GM12878 (cell line): ENCODE measurements around the gene CNTN4. TPM values are rescaled to one million over a fixed set of nuclear protein-coding genes. Genes with fewer than 3 reads are reported as not detected.

Source experiments
- ATAC-seq: fragments of 200-7000 bp; cut with Tn5 transposase; 3 replicates; pipeline ENCODE4 v1.9.1; 2020; ENCODE audit warnings: mild to moderate bottlenecking, moderate library complexity
- BruUV-seq: library from RNA; stranded (reverse); fragments of 400-500 nt; replicated peaks from 2 replicates; lab custom pipeline; 2021; lab: Mats Ljungman, UMichigan
- CTCF ChIA-PET: fragments of 300-600 bp; sonication (Branson Sonifier 250); formaldehyde crosslinking; extraction: SDS; loops from one replicate; lab custom pipeline; 2021; ENCODE audit warnings: inconsistent platforms; lab: Yijun Ruan, JAX
- POLR2A ChIA-PET: fragments of 350-600 bp; formaldehyde crosslinking; extraction: SDS; loops from one replicate; lab custom pipeline; 2021; ENCODE audit warnings: inconsistent platforms; lab: Charles Lee
- RAD21 ChIA-PET: fragments of 300-600 bp; sonication (Branson Sonifier 250); formaldehyde crosslinking; loops from one replicate; lab custom pipeline; 2023; ENCODE audit warnings: antibody characterized with exemption; ENCODE audit not compliant: unreplicated experiment; lab: Charles Lee
- SMC1A ChIA-PET: fragments of 300-600 bp; sonication (Branson Sonifier 250); formaldehyde crosslinking; loops from one replicate; lab custom pipeline; 2023; ENCODE audit not compliant: unreplicated experiment, uncharacterized antibody; lab: Charles Lee
- DNase-seq: peaks from one replicate; pipeline ENCODE4 v3.0.0-alpha.2; 2011; ENCODE audit warnings: low read depth, low spot score
- FAIRE-seq: peaks from 3 replicates; lab custom pipeline; 2011; peaks lifted over from hg19 to GRCh38; lab: Jason Lieb, UNC
- H2AFZ ChIP-seq: 2 replicates; pipeline ENCODE4 v1.6.0; 2011; ENCODE audit warnings: low read depth, low read length, control low read depth; ENCODE audit not compliant: control insufficient read depth
- H3K27ac ChIP-seq: 2 replicates; pipeline ENCODE4 v1.5.1; 2011; ENCODE audit warnings: control low read depth; ENCODE audit not compliant: control insufficient read depth, insufficient read depth
- H3K27me3 ChIP-seq, 2 experiments: replicated peaks in 1 of 2; 2 replicates each; pipeline versions ENCODE4 v1.6.0 to v1.6.1; 2011; ENCODE audit warnings: low read length in 1 of 2; ENCODE audit not compliant: control insufficient read depth in 2 of 2, insufficient read depth in 2 of 2
- H3K36me3 ChIP-seq, 2 experiments: 2 replicates each; pipeline ENCODE4 v1.5.1; 2011; ENCODE audit warnings: low read length in 1 of 2; ENCODE audit not compliant: control insufficient read depth in 2 of 2, insufficient read depth in 2 of 2
- H3K4me1 ChIP-seq: 2 replicates; pipeline ENCODE4 v1.6.1; 2011; ENCODE audit warnings: mild to moderate bottlenecking, low read length, moderate library complexity, mixed read lengths; ENCODE audit not compliant: control insufficient read depth, insufficient read depth
- H3K4me2 ChIP-seq: 2 replicates; pipeline ENCODE4 v1.6.0; 2011; ENCODE audit warnings: control low read depth; ENCODE audit not compliant: control insufficient read depth, insufficient read depth
- H3K4me3 ChIP-seq: fragments of 200-600 bp; sonication (generic); 2 replicates; pipeline ENCODE4 v1.5.1; 2016
- H3K79me2 ChIP-seq: 2 replicates; pipeline ENCODE4 v1.6.0; 2011; ENCODE audit warnings: low read length; ENCODE audit not compliant: control insufficient read depth, insufficient read depth
- H3K9ac ChIP-seq: 2 replicates; pipeline ENCODE4 v1.8.0; 2011; ENCODE audit warnings: low read length, control low read depth, mixed read lengths; ENCODE audit not compliant: control insufficient read depth, insufficient read depth
- H3K9me3 ChIP-seq: replicated peaks from 3 replicates; pipeline ENCODE4 v1.5.1; 2011; ENCODE audit warnings: mild to moderate bottlenecking, low read length; ENCODE audit not compliant: control insufficient read depth, insufficient read depth
- H4K20me1 ChIP-seq: 2 replicates; pipeline ENCODE4 v1.6.0; 2011; ENCODE audit not compliant: control insufficient read depth, insufficient read depth
- ASH2L ChIP-seq: fragments of 300-600, 200-600 bp; sonication (generic); IDR thresholded peaks from 2 replicates; pipeline ENCODE4 v1.6.1; 2017; ENCODE audit warnings: low read depth, mild to moderate bottlenecking, borderline replicate concordance
- ATF7 ChIP-seq: fragments of 450-650 bp; IDR thresholded peaks from 2 replicates; pipeline ENCODE4 v1.6.1; 2016; ENCODE audit warnings: low read depth, mild to moderate bottlenecking
- CBFB ChIP-seq: IDR thresholded peaks from 2 replicates; pipeline ENCODE4 v1.6.1; 2016; ENCODE audit warnings: antibody characterized with exemption, low read depth
- CEBPB ChIP-seq, 2 experiments: fragments of 150-350 bp in 1 of 2; IDR thresholded peaks; 2 replicates each; pipeline ENCODE4 v1.6.1; 2012 to 2014; ENCODE audit warnings: low read depth in 2 of 2, low read length in 2 of 2, borderline replicate concordance in 1 of 2, inconsistent platforms in 1 of 2
- EZH2 ChIP-seq: IDR thresholded peaks from 2 replicates; pipeline ENCODE4 v1.6.1; 2012; ENCODE audit warnings: low read depth, mild to moderate bottlenecking, control low read depth, inconsistent platforms, low read length, borderline replicate concordance; ENCODE audit not compliant: control insufficient read depth
- GATAD2B ChIP-seq: fragments of 450-650 bp; conservative IDR thresholded peaks from 2 replicates; pipeline ENCODE4 v1.6.1; 2017; ENCODE audit warnings: low read depth, mild to moderate bottlenecking, moderate library complexity
- HDAC2 ChIP-seq: fragments of 200-600 bp; sonication (generic); IDR thresholded peaks from 2 replicates; pipeline ENCODE4 v1.6.1; 2017
- JUNB ChIP-seq: IDR thresholded peaks from 2 replicates; pipeline ENCODE4 v1.6.1; 2016; ENCODE audit warnings: antibody characterized with exemption, mild to moderate bottlenecking
- MEF2B ChIP-seq: fragments of 450-650 bp; IDR thresholded peaks from 2 replicates; pipeline ENCODE4 v1.6.1; 2018; ENCODE audit warnings: mild to moderate bottlenecking, moderate library complexity; ENCODE audit not compliant: partially characterized antibody, poor library complexity, severe bottlenecking
- MXI1 ChIP-seq: fragments of 150-350 bp; IDR thresholded peaks from 2 replicates; pipeline ENCODE4 v1.6.1; 2011; ENCODE audit warnings: low read depth, mild to moderate bottlenecking, inconsistent platforms, low read length, improper control_type of control experiment
- NR2C1 ChIP-seq: fragments of 450-650 bp; IDR thresholded peaks from 2 replicates; pipeline ENCODE4 v1.6.1; 2017; ENCODE audit warnings: antibody characterized with exemption, mild to moderate bottlenecking, moderate library complexity
- NRF1 ChIP-seq: conservative IDR thresholded peaks from 2 replicates; pipeline ENCODE4 v1.6.1; 2011; ENCODE audit warnings: mild to moderate bottlenecking, low read depth, low read length, improper control_type of control experiment
- SREBF1 ChIP-seq: IDR thresholded peaks from 2 replicates; pipeline ENCODE4 v1.6.1; 2012; ENCODE audit warnings: mild to moderate bottlenecking, low read length
- TCF12 ChIP-seq: IDR thresholded peaks from 2 replicates; pipeline ENCODE4 v1.6.1; 2011; ENCODE audit warnings: low read depth, mild to moderate bottlenecking, low read length
- ZNF622 ChIP-seq: fragments of 450-650 bp; IDR thresholded peaks from 2 replicates; pipeline ENCODE4 v1.6.1; 2017; ENCODE audit warnings: mild to moderate bottlenecking, inconsistent platforms
- whole genome bisulfite sequencing: methylation state at CpG from one replicate; pipeline ENCODE4 v1.1.6; 2016; ENCODE audit warnings: low lambda C conversion rate; ENCODE audit not compliant: insufficient replicate concordance, insufficient coverage; ENCODE audit errors: missing lambda C conversion rate; 5-methylcytosine and 5-hydroxymethylcytosine counted together
- in situ Hi-C: fragments of 300-500 bp; cut with MboI; formaldehyde crosslinking; loops from 9 replicates; pipeline ENCODE4 v1.14.3; 2018; ENCODE audit warnings: mixed read lengths
- intact Hi-C: fragments of 100-400 bp; cut with micrococcal nuclease; formaldehyde crosslinking; loops from one replicate; pipeline ENCODE4 v1.14.2; 2022; ENCODE audit not compliant: unreplicated experiment
- polyA plus RNA-seq, 11 experiments: library from polyadenylated mRNA; depleted of rRNA in 4 of 11; unstranded in 6 of 11; stranded (reverse) in 5 of 11; fragments of >200 nt; fragmentation: Nextera tagmentation in 4 of 11; fragmentation: Illumina TruSeq in 1 of 11; extraction: Ambion mirVana in 4 of 11; extraction: Trizol in 1 of 11; gene quantifications; 1 replicate in 1 of 11; 2 replicates in 10 of 11; pipeline versions ENCODE4 v1.2.1 to v1.2.3, GENCODE V29; 2011 to 2016; ENCODE audit warnings: inconsistent platforms in 2 of 11, missing spikeins in 2 of 11, low read depth in 1 of 11
- total RNA-seq, 4 experiments: library from RNA; depleted of rRNA in 3 of 4; stranded (reverse); fragments of >200 nt in 3 of 4; fragmentation: Illumina TruSeq in 1 of 4; extraction: Trizol in 1 of 4; gene quantifications; 2 replicates each; pipeline versions ENCODE4 v1.2.1 to v1.2.3, GENCODE V29; 2013 to 2021
- TF ChIP-seq, protein P1 (sequence below): fragments of 450-650 bp; IDR thresholded peaks from 2 replicates; pipeline ENCODE4 v1.6.1; 2017; ENCODE audit warnings: borderline replicate concordance
- TF ChIP-seq, protein P2 (sequence below): fragments of 450-650 bp; IDR thresholded peaks from 2 replicates; pipeline ENCODE4 v1.6.1; 2016; ENCODE audit warnings: mild to moderate bottlenecking, moderate library complexity, borderline replicate concordance

The CNTN4 gene
- total and polyA plus RNA-seq, 10 of the 15 experiments (the other 5 are each of a cell fraction or from before 2014, with no cell fraction given): 0.05 to 0.43 (median 0.15) TPM; not detected in 1

DNA sequence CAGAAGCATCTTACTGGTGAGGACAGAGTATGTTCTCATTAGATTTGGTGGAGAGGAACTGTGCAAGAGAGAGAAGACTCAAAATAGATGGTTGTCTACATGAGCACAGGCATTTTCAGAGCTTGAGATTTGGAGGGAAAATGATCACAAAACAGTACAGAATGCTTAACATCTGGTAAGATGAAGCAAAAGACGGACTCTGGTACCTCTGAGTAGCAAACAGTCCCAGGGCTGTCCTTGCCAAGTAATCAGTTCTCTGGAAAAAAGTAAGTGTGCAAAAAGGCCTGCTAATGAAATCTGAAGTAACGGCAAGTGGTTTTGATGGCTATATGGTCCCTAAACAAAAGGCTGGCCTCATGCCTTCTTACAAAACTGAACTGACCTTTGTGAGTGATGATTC lies 414.2 kb downstream of the CNTN4 start (continued):
- no peak for TF ChIP-seq ATF7
- no peak for TF ChIP-seq NR2C1
- TF ChIP-seq, protein P1, sequence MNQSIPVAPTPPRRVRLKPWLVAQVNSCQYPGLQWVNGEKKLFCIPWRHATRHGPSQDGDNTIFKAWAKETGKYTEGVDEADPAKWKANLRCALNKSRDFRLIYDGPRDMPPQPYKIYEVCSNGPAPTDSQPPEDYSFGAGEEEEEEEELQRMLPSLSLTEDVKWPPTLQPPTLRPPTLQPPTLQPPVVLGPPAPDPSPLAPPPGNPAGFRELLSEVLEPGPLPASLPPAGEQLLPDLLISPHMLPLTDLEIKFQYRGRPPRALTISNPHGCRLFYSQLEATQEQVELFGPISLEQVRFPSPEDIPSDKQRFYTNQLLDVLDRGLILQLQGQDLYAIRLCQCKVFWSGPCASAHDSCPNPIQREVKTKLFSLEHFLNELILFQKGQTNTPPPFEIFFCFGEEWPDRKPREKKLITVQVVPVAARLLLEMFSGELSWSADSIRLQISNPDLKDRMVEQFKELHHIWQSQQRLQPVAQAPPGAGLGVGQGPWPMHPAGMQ: no peak
- TF ChIP-seq, all 136 proteins: peak for 0

DNA sequence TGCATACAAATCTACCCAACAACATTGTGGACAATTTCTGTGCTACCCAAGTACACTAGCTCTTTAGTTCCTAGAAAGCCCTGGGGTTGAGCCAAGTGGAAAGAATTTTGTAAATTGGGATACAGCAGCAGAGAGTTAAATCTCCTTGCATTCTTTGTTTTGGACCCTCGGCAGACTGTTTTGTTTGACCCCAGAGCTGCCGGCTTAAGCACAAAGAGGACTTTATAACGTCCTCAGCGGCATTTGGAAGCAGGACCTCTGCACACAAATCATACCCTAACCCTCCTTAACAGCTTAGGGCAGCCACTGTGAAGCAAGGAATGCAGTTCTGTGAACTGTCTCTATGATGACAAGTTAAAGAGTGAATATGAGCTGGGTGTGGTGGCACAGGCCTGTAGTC lies 415.3 kb downstream of the CNTN4 start:
- WGBS: 0% methylated on average over 4 of the region's 4 CpGs
- DNase-seq (no peak), FAIRE-seq (no peak), ATAC-seq (no peak)
- ChIA-PET RAD21 (no interaction called here), SMC1A (interaction anchor here (1.1 kb wide), 1 partner anchor 11 kb away, joined by 3 read pairs; no protein-coding TSS in a partner anchor), POLR2A (no interaction called here), CTCF (no interaction called here)
- no peak overlapping the region for H3K4me3 ChIP-seq
- H3K4me2 ChIP-seq: no peak overlapping the region
- no TSS peak for BruUV-seq
- no peaks in the 10 kb centered on the region for H3K27me3 ChIP-seq
- no peak overlapping the region for H3K9ac ChIP-seq
- H3K36me3 ChIP-seq: no peaks in the 10 kb centered on the region
- H3K9me3 ChIP-seq: no peaks in the 10 kb centered on the region; the same call in 2 of the 3 replicates
- intact Hi-C loops (no loop called here), in situ Hi-C loops (no loop called here)
- peaks cover 3% of the 10 kb centered on the region; the same call in 1 of the 2 replicates for H3K4me1 ChIP-seq
- H4K20me1 ChIP-seq: no peaks in the 10 kb centered on the region
- H2AFZ ChIP-seq: no peak overlapping the region
- TF ChIP-seq NRF1 (no peak), SREBF1 (no peak), TCF12 (no peak), HDAC2 (no peak), MEF2B (no peak), CEBPB (IDR thresholded peaks at IDR 0.05; ENCODE audit: borderline replicate concordance in 1 of 2, low read depth in 2 of 2, low read length in 2 of 2) (no peak), CBFB (no peak), JUNB (no peak), GATAD2B (no peak), ZNF622 (no peak), ASH2L (no peak), EZH2 (no peak), MXI1 (no peak)
- TF ChIP-seq, protein P2, sequence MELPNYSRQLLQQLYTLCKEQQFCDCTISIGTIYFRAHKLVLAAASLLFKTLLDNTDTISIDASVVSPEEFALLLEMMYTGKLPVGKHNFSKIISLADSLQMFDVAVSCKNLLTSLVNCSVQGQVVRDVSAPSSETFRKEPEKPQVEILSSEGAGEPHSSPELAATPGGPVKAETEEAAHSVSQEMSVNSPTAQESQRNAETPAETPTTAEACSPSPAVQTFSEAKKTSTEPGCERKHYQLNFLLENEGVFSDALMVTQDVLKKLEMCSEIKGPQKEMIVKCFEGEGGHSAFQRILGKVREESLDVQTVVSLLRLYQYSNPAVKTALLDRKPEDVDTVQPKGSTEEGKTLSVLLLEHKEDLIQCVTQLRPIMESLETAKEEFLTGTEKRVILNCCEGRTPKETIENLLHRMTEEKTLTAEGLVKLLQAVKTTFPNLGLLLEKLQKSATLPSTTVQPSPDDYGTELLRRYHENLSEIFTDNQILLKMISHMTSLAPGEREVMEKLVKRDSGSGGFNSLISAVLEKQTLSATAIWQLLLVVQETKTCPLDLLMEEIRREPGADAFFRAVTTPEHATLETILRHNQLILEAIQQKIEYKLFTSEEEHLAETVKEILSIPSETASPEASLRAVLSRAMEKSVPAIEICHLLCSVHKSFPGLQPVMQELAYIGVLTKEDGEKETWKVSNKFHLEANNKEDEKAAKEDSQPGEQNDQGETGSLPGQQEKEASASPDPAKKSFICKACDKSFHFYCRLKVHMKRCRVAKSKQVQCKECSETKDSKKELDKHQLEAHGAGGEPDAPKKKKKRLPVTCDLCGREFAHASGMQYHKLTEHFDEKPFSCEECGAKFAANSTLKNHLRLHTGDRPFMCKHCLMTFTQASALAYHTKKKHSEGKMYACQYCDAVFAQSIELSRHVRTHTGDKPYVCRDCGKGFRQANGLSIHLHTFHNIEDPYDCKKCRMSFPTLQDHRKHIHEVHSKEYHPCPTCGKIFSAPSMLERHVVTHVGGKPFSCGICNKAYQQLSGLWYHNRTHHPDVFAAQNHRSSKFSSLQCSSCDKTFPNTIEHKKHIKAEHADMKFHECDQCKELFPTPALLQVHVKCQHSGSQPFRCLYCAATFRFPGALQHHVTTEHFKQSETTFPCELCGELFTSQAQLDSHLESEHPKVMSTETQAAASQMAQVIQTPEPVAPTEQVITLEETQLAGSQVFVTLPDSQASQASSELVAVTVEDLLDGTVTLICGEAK: no peak
- H3K79me2 ChIP-seq: no peaks in the 10 kb centered on the region
- H3K27ac ChIP-seq: no peak overlapping the region
